Stimulated activated CD4-positive, alpha-beta T cell treated with anti-CD3 and anti-CD28 coated beads, Interleukin-15, amount 100 ng/mL, for 24 hours (primary cell): ENCODE results near the gene NSD1.
"Not testable (repeated sequence)": the region's sequence is repeated elsewhere in the genome, so short reads cannot be mapped to it uniquely, and the experiment has no call there.

Source experiments
- DNase-seq: peaks from one replicate; pipeline ENCODE4 v3.0.0-alpha.2; 2020

NSD1 gene

GRCh38 chr5:177293819-177294581 lies 160.4 kb downstream of the NSD1 start:
- DNase-seq = no peak

- no peak for DNase-seq
These were observed 161.1 kb downstream of the NSD1 start for GRCh38 chr5:177294632-177295031.

GRCh38 chr5:177295924-177296323 lies 162.4 kb downstream of the NSD1 start:
- DNase-seq = no peak

DNA sequence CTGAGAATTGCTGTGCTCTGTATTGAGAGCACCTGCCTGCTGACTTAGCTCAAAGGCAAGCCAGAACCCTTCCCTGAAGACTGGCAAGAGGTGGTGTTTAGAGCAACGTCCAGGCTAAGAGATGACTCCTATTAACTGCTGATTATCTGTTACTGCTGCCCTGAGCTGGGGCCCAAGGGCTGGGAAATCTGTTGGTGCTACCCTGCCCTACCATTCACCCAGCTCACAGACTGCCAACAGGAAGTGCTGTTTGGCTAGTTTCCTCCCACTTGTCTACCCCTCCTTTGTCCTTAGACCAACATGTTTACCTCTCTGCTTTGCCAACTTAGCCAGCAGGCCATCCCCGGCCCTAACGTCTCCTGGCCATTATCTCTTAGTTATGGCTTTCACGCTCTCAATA lies 163.0 kb downstream of the NSD1 start:
- no peak for DNase-seq

- no peak for DNase-seq
These were observed 164.3 kb downstream of the NSD1 start for GRCh38 chr5:177297922-177298321.

- no peak for DNase-seq
These were observed 166.1 kb downstream of the NSD1 start for GRCh38 chr5:177299697-177300096.

DNA sequence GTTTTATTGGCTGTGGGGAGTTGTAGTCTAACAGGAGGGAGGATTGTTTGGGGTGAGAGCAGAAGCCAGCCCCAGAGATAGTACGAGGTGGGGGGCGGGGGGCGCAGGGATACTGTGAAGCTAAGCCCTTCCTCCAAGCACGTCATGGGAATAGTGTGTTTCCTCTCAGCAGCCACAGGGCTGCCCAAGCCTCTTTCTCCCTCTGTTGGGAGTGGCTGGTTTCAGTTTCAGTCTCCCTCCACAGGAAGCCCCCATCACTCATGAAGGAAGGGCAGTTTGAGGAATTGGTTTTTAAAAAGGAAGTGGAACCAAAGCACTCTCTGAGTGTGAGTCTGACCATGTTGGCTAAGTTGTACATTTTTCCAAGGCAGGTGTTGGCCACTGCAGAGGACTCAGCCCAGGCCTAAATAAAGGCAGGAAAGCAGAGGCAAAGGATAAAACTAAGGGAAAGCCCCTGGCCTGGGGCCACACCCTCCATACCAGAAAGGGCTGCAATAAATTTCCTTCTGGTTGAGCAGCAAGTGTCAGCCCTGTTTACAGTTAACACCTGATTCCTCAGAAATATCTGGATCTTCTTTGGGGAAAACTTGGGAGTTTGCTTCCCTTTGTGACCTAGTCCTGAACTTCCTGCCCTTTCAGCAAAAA lies 166.8 kb downstream of the NSD1 start:
- peak; percentile 58 for DNase-seq

DNA sequence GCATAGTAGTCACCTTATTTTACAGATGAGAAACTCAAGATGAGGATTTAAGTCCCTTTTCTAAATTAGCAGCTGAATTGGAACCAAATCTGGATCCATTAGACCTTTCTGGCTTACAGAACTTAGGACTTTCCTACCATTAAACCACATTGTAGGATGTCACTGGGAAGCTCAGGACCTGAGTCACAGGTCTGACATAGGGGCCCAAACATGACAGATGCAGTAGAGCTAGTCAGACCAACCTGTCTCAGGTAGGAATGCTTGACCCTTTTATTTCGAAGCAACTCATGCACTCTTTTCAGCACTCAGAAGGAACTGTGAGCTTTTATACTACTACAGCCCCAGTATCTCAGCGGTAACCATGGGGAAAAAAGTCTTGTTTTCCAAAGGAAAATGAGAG lies 167.4 kb downstream of the NSD1 start:
- DNase-seq = no peak

GRCh38 chr5:177301503-177302165 lies 168.1 kb downstream of the NSD1 start:
- peak; percentile 35 for DNase-seq

GRCh38 chr5:177302354-177303110 lies 169.0 kb downstream of the NSD1 start:
- DNase-seq = no peak

GRCh38 chr5:177303121-177303924 lies 169.8 kb downstream of the NSD1 start, which contains the start of the genes PRELID1 and RAB24:
TSS of gene PRELID1 (plus strand) at chr5:177303799. CDS start at chr5:177303986, 187 bp downstream.
TSS of gene RAB24 (minus strand) at chr5:177303719. CDS start at chr5:177303288, 431 bp downstream.
- DNase-seq = peak; percentile 93

DNA sequence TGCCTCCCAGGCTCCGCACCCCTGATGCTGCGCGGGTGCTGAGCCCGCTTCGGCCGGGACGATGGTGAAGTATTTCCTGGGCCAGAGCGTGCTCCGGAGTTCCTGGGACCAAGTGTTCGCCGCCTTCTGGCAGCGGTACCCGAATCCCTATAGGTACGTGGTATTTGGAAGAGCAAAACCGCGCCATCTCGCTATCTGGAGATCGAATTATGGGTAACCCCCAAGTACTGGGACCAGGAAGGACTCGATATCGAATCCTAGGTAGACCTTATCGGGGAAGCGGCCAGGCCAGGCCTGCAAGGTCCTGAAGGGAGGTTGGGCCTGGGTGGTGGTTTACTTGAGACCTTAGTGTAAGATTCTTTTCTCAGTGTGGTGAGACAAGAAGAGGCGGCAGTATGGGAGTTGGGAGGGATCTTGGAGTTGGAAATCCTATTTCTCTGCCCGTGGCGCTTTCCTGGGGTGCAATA lies 170.4 kb downstream of the NSD1 start:
- no peak for DNase-seq

- peak; percentile 55 for DNase-seq
These were observed 171.0 kb downstream of the NSD1 start for GRCh38 chr5:177304392-177305119.

DNA sequence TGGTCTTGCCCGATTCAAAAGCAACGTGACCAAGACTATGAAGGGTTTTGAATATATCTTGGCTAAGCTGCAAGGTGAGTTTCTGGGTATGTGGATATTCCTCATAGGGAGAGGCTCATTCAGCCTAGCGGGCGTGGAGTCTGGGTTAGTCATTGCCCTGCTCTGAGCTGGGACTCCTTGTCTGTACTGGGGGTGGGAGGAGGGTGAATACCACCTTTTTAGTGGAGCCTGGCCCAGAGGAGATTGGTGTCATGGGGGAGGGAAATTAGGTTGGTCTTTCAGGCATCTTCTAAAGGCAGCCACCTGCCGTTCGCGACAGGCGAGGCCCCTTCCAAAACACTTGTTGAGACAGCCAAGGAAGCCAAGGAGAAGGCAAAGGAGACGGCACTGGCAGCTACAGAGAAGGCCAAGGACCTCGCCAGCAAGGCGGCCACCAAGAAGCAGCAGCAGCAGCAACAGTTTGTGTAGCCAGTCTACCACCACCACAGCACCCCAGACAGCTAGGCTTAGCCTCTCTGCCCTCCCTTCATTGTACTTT lies 172.6 kb downstream of the NSD1 start:
- DNase-seq = not testable (repeated sequence)

DNA sequence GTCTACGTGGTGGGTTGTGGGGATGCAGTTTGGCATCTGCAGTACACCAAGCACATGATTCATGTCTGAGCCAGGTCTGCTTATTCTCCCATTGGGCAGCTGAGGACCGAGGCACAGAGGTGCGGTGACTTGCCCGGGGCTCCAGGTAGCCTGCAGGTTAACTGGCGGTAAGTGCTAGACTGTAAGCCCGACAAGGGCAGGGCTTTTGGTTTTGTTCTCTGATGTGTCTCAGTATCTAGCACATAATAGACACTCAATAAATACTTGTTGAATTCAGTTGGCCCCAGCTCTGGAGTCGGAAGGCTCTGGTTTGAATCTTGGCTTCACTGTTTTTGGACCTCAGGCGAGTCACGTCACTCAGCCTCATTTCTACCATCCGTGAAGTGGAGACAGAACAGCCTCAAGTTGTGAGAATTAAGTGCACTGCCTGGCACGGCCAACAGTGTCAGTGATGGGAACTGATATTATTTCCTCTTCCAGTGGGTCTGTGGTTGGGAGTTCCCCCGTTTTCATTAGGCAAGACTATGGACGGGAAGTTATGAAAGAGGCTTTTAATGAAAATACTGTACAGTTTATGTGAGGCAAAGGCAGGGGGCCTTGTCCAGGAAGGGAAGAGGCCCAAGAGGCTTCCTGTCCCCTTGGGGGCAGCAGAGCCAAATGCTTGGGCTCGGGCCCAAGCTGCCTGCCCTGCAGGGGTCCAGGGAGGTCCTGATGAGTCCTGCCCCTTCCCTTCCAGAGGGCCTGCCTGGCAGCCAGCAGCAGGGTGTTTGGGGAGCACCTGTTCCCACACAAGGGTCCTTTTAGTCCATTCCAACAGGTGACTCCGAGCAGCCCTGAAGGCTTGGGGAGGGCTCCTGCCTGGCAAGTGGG lies 173.3 kb downstream of the NSD1 start:
- DNase-seq = no peak

DNA sequence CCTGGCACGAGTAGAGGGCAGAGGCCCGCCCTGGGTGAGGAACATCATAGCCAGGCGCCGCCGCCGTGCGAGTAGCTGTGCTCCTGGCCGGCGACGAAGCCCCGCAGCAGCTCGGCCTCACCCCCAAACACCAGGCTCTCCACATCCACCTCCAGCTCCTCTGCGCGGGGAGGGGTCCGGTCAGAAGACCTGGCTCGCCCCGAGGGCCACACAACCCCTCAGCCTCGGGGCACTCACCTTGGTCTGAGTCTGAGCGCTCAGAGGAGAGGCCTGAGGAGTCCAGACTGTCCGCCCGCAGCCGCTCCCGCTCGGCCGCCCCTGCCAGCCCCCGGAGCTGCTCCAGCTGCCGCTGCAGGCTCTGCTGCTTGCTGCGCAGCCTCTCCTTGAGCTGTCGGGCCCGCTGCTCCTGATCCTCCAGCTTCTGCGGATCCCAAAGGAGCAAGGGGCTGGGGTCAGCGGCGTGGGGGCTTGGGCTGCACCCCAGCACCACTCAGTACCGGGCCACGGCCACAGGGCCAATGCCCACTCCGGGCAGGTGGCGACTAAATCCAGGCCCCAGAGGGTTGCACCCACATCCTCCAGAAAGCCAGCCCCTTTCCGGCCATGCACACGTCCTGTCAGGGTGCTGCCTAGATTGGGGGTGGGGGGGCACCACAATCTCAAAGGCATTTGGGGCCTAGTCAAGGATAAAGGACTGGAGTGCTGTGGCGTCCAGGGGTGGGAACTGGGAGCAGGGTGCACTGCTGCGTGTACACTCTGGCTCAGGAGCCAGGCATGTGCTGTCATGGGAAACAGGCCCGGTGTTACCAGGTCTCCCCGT lies 174.2 kb downstream of the NSD1 start:
- DNase-seq = no peak

DNA sequence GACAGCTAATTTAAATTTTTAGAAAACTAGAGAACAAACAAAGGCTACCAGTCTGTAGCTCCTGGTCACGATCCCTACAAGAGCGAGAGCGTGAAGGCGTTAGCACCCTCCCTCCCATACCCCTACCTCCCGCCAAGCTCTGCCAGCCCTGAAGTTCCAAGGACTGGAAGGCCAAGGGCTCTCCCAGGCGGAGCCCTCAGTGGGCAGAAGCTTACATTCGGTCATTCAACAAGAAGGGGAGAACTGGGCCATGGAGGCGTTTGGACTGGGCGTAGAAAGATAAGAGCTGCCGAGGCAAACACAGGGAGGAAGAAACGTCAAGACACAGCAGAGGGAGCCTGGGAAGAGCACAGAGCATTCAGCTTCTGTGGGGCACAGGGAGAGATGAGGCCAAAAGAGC lies 175.2 kb downstream of the NSD1 start:
- no peak for DNase-seq

GRCh38 chr5:177309351-177310191 lies 176.0 kb downstream of the NSD1 start:
- DNase-seq = peak; percentile 85
